ENCODE results near the gene SCN1A.

DNA sequence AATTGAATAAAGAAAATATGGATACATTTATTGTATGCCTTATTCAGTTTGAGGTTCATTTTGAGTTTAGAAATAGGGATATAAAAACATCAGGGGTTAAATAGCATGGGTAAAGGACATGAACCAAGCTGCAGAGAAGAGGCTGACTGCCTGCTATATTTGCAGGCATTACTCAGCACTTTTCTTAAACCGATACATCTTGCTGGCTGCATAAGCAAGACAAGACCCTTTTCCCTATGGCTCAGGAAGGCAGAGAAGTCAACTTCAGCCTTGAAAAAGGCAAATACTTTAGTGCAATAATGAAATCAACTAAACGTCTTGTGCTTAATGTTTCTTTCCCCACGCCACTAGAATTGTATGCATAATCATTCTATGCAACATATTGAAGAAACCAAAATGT, 36.4 kb downstream of the SCN1A start:
- no peak for TF ChIP-seq POLR2A (IDR thresholded peaks at IDR 0.05)
- TF ChIP-seq, protein P1, sequence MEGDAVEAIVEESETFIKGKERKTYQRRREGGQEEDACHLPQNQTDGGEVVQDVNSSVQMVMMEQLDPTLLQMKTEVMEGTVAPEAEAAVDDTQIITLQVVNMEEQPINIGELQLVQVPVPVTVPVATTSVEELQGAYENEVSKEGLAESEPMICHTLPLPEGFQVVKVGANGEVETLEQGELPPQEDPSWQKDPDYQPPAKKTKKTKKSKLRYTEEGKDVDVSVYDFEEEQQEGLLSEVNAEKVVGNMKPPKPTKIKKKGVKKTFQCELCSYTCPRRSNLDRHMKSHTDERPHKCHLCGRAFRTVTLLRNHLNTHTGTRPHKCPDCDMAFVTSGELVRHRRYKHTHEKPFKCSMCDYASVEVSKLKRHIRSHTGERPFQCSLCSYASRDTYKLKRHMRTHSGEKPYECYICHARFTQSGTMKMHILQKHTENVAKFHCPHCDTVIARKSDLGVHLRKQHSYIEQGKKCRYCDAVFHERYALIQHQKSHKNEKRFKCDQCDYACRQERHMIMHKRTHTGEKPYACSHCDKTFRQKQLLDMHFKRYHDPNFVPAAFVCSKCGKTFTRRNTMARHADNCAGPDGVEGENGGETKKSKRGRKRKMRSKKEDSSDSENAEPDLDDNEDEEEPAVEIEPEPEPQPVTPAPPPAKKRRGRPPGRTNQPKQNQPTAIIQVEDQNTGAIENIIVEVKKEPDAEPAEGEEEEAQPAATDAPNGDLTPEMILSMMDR (IDR thresholded peaks at IDR 0.05): no peak

Measured in testis (tissue), 2 donors.